ENCODE measurements around the gene GIMAP1.
A peak's percentile ranks its signal among the peaks of the same experiment; 100 is the strongest.

The GIMAP1 gene

GRCh38 chr7:150745086-150745485, 28.7 kb downstream of the GIMAP1 start:
- H4K20me1 ChIP-seq (ENCODE audit: insufficient read depth, low read length): peaks cover 19% of the 10 kb centered on the region
- H3K9ac ChIP-seq (ENCODE audit: low read depth, low read length): no peak overlapping the region
- H3K4me1 ChIP-seq (ENCODE audit: insufficient read depth, low read length): peaks cover 48% of the 10 kb centered on the region
- H3K79me2 ChIP-seq (ENCODE audit: insufficient read depth, low read length): peaks cover 39% of the 10 kb centered on the region
- no peak overlapping the region for H2AFZ ChIP-seq (ENCODE audit: low read depth, low read length)
- DNase-seq (no peak), ATAC-seq (ENCODE audit: insufficient read depth, low read depth) (peak; percentile 32)
- H3K36me3 ChIP-seq (ENCODE audit: insufficient read depth, low read length): peaks cover 51% of the 10 kb centered on the region
- TF ChIP-seq CTCF (IDR thresholded peaks at IDR 0.05; ENCODE audit: borderline replicate concordance, extremely low read depth, low read length, poor library complexity, severe bottlenecking): no peak
- no peak for TF ChIP-seq EZH2 (IDR thresholded peaks at IDR 0.05; ENCODE audit: borderline replicate concordance, low read depth, low read length, severe bottlenecking)
- H3K27me3 ChIP-seq (ENCODE audit: insufficient read depth, low read length, poor library complexity): no peaks in the 10 kb centered on the region
- H3K4me3 ChIP-seq (ENCODE audit: low read depth in 1 of 2, low read length in 2 of 2): no peak overlapping the region
- peak overlapping the region; percentile 11 for H3K27ac ChIP-seq (ENCODE audit: low read length)
- 0 out of 2 replicates have a peak overlapping the region, but pooled peaks have one; percentile 3 for H3K4me2 ChIP-seq (ENCODE audit: insufficient read depth, low read length)
- H3K9me3 ChIP-seq (ENCODE audit: insufficient read depth, low read length, severe bottlenecking): no peaks in the 10 kb centered on the region

GRCh38 chr7:150745876-150746275, 29.5 kb downstream of the GIMAP1 start:
- Histone ChIP-seq H3K36me3 (ENCODE audit: insufficient read depth, low read length) (peaks cover 43% of the 10 kb centered on the region), H3K27me3 (ENCODE audit: insufficient read depth, low read length, poor library complexity) (no peaks in the 10 kb centered on the region), H3K9ac (ENCODE audit: low read depth, low read length) (no peak overlapping the region), H3K4me3 (ENCODE audit: low read depth in 1 of 2, low read length in 2 of 2) (no peak overlapping the region), H3K27ac (ENCODE audit: low read length) (no peak overlapping the region), H3K4me1 (ENCODE audit: insufficient read depth, low read length) (peaks cover 40% of the 10 kb centered on the region), H3K9me3 (ENCODE audit: insufficient read depth, low read length, severe bottlenecking) (no peaks in the 10 kb centered on the region), H4K20me1 (ENCODE audit: insufficient read depth, low read length) (peaks cover 19% of the 10 kb centered on the region), H3K79me2 (ENCODE audit: insufficient read depth, low read length) (peaks cover 31% of the 10 kb centered on the region), H3K4me2 (ENCODE audit: insufficient read depth, low read length) (no peak overlapping the region), H2AFZ (ENCODE audit: low read depth, low read length) (no peak overlapping the region)
- TF ChIP-seq CTCF (IDR thresholded peaks at IDR 0.05; ENCODE audit: borderline replicate concordance, extremely low read depth, low read length, poor library complexity, severe bottlenecking) (no peak), EZH2 (IDR thresholded peaks at IDR 0.05; ENCODE audit: borderline replicate concordance, low read depth, low read length, severe bottlenecking) (no peak)
- ATAC-seq (ENCODE audit: insufficient read depth, low read depth) (peak; percentile 22; the same call in 2 of the 3 replicates), DNase-seq (no peak)

- Histone ChIP-seq H3K4me2 (ENCODE audit: insufficient read depth, low read length) (no peak overlapping the region), H3K79me2 (ENCODE audit: insufficient read depth, low read length) (peaks cover 20% of the 10 kb centered on the region), H3K4me1 (ENCODE audit: insufficient read depth, low read length) (peaks cover 29% of the 10 kb centered on the region), H2AFZ (ENCODE audit: low read depth, low read length) (no peak overlapping the region), H3K9me3 (ENCODE audit: insufficient read depth, low read length, severe bottlenecking) (no peaks in the 10 kb centered on the region), H3K27me3 (ENCODE audit: insufficient read depth, low read length, poor library complexity) (no peaks in the 10 kb centered on the region), H3K9ac (ENCODE audit: low read depth, low read length) (no peak overlapping the region), H3K36me3 (ENCODE audit: insufficient read depth, low read length) (peaks cover 33% of the 10 kb centered on the region), H3K4me3 (ENCODE audit: low read depth in 1 of 2, low read length in 2 of 2) (no peak overlapping the region), H4K20me1 (ENCODE audit: insufficient read depth, low read length) (peaks cover 14% of the 10 kb centered on the region), H3K27ac (ENCODE audit: low read length) (no peak overlapping the region)
- DNase-seq: no peak
- no peak for TF ChIP-seq CTCF (IDR thresholded peaks at IDR 0.05; ENCODE audit: borderline replicate concordance, extremely low read depth, low read length, poor library complexity, severe bottlenecking)
- TF ChIP-seq EZH2 (IDR thresholded peaks at IDR 0.05; ENCODE audit: borderline replicate concordance, low read depth, low read length, severe bottlenecking): no peak
- ATAC-seq (ENCODE audit: insufficient read depth, low read depth): no peak
Observed at GRCh38 chr7:150746921-150747320, 30.5 kb downstream of the GIMAP1 start.
